ENCODE data around the gene SPEM3.

The SPEM3 gene

DNA sequence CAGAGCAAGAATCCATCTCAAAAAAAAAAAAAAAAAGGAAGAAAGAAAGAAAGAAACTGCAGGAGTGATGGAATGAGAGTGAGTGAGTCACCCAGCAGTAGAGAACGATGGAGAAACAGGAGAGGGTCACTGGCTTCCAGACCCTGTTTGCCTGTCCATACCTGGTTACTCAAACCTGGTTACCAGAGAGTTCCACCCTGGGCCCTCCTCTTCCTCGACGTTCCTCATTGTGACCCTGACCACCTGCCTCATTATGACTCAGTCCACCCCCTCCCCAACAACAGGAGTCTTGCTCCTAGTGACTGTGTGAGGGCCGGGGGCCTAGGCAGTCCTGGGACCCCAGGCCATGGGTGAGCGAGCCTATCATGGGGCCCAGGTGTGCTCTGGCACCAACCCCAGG is at the start of gene SPEM3:
Gene SPEM3, plus strand, starts transcription at position 301 of the 400 bp plus-strand sequence. Its CDS starts 46 bp downstream, at position 347.
- DNase-seq (ENCODE audit: low read depth), result no peak

DNA sequence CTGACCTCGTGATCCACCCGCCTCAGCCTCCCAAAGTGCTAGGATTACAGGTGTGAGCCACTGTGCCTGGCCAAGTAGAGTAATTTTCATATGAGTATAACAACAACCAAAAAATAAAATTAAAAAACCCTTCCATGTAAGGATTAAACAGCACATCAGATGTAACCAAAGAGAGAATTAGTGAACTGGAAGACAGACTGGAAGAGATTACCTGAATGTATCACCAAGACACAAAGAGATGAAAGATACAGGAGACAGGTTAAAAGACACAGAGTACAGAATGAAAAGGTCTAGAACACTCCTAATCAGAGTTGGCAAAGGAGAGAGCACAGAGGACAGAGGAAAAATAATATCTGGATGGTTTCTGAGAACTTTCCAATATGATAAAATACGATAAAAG is 49.5 kb upstream of the SPEM3 start:
- no peak for DNase-seq (ENCODE audit: low read depth)

DNA sequence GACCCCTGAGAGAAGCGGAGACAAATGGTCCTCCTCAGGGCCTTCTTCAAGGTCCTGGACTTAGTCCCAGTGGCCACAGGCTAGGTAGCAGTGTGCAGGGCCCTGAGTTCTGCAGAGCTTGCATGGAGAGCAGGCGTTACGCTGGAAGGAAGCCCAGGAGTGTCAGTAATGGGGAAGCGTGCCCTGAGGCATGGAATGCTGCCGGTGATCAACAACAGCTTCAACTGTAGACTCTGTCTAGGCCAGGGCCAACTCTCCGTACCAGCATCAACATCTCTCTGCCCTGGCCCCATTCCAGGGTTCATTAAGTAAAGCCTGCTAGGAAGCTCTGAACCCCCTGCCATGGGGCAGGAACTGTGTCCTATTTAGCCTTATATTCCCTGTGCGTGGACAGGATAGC is 48.3 kb upstream of the SPEM3 start:
- DNase-seq (ENCODE audit: low read depth), result no peak

DNA sequence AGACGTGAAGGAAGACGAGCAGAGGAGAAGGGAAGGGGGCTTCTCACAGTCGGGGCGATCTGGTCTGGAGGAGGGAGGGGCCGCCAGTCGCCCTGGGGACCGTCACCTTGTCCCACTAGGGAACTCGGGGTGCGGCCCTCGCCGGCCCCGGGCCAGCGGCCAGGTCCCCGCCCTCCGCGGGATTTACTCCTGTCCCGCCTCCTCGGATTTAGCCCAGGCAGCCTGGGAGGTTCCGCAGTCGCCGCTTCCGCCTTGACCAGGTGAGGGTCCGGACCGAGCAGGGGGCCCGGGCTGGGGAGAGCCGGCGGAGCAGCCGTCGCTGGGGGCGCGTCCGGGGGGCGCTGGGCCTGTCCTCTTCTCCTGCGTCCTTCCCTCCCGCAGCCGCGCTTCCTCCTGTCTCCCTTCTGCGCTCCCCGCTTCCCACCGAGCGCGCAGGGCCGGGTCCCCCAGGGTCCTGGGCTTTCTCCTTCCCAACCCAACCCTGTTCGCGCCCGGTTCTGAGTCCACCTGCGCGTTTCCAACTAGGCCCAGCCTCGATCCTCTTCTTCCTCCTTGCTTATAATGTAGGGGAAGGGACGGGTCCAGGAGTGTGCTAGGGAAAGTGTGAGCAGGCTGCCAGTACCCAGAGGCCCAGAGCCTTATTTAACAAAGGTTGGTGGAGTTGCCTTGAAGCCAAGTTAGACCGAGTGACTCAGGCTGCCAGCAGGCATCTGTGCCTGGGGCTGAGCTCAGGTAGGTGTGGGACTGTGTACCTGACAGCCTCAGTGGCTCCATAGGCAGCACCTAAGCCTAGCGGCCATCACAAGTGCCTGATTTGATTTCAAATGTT is 47.6 kb upstream of the SPEM3 start, which contains the start of gene TNK1:
Gene TNK1, plus strand, starts transcription at position 235 of the 829 bp plus-strand sequence. CDS start 1,838 bp downstream, outside the sequence.
- DNase-seq (ENCODE audit: low read depth), result no peak

DNA sequence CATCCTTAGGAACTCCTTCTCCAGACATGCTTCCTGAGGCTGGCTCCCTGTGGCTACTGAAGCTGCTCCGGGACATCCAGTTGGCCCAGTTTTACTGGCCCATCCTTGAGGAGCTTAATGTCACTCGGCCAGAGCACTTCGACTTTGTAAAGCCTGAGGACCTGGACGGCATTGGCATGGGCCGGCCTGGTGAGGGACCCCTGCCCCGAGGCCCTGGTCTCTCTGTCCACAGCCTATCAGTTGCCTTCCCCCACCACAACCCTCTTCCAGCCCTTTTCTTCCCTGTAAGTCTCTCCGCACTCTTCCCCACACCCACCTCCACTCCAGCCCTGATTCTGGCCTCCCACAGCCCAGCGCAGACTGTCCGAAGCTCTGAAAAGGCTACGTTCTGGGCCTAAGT is 45.8 kb upstream of the SPEM3 start:
- no peak for DNase-seq (ENCODE audit: low read depth)

DNA sequence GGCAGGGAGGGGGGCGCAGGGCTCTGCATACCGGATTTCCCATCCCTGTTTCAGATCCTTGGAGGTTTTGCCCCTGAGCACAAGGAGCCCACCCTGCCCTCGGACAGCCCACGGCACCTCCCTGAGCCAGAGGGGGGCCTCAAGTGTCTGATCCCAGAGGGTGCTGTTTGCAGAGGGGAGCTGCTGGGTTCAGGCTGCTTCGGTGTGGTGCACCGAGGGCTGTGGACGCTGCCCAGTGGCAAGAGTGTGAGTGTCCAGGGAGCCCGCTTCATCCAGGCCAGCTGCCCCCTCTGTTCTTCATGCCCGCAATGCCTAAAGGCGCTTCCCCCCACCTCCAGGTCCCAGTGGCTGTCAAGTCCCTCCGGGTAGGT is 45.3 kb upstream of the SPEM3 start:
- DNase-seq (ENCODE audit: low read depth), result no peak

DNA sequence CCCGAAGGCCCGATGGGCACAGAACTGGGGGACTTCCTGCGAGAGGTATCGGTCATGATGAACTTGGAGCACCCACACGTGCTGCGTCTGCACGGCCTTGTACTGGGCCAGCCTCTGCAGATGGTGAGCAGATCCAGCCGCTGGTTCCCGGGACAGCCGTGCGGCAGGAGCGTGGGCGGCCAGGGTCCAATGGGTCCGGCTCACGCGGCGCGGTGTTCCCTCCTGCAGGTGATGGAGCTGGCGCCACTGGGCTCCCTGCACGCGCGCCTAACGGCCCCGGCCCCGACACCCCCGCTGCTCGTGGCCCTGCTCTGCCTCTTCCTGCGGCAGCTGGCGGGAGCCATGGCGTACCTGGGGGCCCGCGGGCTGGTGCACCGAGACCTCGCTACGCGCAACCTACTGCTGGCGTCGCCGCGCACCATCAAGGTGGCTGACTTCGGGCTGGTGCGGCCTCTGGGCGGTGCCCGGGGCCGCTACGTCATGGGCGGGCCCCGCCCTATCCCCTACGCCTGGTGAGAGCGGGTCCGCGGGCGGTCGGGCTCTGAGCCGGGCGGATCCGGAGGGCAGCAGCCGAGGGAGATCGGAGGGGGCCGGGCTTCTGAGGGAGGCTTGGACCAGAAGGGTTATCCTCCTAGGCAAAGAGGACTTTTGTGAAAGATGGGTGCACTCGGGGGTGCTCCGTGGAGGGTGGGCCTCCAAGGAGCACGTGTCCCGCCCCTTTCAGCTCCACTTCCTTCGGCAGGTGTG is 44.7 kb upstream of the SPEM3 start:
- peak; percentile 69 for DNase-seq (ENCODE audit: low read depth)

DNA sequence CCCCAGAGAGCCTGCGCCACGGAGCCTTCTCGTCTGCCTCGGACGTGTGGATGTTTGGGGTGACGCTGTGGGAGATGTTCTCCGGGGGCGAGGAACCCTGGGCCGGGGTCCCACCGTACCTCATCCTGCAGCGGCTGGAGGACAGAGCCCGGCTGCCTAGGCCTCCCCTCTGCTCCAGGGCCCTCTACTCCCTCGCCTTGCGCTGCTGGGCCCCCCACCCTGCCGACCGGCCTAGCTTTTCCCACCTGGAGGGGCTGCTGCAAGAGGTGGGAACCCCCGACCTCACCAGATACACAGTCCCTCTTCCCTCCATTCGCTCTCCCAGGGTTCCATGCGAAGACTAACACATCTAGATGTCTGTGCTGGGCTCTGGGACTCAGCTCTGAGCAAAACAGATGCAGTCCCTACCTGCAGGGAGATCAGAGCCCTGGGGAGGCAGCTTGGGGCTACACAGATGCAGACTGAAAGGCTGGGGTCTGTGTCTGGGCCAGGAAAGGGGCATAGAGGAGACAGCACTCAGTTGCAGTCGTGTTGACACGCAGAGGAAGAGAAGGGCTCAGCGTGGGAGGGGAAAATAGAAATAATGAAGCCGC is 44.1 kb upstream of the SPEM3 start:
- no peak for DNase-seq (ENCODE audit: low read depth)

DNA sequence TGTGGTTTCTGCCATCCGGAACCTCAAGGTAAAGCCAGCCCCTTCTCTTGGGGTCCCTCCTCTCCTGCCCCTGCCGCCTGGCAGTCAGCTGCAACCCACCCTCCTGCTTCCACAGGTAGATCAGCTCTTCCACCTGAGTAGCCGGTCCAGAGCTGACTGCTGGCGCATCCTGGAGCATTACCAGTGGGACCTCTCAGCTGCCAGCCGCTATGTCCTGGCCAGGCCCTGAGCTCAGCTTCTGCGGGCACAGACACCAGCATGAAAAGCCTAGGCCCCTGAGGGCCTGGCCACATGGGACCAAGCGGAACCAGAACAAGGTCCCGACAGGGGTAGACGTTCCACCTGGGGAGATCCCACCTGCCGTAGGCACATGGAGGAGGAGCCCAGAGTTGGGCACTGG is 39.8 kb upstream of the SPEM3 start:
- no peak for DNase-seq (ENCODE audit: low read depth)

DNA sequence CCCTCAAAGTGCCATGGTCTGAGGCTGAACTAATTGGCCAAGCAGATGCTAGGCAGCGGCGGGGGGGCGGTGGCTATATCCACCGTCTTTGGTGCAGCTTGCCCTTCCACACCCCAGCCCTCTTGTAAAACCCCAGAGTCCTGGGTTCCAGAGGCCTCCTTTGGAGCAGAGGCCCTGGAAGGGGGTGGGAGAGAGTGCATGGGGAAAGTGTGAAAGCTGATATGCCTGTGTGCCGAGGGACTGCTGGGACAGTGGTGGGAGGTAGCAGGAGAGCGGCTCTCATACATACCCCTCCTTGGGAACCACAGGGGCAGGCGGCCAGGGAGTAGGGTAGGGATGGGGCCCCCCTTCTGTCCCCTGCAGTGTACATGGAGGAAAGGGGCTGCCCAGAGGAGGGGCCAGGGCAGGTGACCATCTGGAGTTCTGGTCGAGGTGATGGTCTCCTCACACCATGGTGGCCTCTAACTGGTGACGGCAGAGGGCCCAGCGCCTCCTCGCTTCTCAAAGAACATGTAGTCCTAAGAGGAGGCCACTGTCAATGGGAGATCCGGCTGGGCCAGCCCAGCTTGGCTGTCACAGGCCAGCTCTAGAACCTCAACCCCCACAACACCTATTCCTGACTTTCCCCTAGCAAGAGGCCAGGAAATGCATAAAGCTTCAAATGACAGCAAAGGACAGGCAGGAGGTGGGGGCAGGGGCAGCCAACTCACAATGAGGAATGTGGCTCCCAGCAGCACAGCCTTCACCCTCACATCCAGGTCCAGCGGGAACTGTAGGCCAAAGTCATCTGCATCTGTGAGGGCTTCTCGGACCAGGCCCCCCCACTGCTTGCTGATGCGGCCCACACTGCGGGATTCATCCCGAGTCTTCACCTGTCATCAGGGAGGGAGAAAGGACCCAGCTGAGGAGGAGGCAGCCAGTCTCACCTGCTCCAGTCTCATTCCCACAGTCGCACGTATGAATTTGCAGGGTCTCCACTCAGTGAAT is 38.4 kb upstream of the SPEM3 start:
- no peak for DNase-seq (ENCODE audit: low read depth)

DNA sequence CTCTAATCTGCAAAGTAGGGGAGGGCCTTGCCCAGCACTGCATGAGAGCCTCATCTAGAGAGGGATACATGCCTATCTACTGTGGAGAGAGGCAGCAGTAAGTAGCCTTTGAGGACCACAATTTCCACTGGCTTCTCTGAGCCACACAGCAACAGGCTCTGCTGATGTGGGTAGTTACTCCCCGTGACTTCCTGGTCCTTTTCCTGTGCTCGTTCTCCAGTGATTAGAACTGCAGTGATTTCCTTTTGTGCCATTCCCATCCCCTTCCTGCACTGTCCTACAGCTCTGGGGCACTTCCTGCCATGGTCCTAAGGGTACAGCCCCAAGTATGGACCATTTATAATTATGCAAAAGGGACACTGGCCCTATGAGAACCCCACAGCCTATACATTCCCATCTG is 37.4 kb upstream of the SPEM3 start:
- DNase-seq (ENCODE audit: low read depth), result no peak

DNA sequence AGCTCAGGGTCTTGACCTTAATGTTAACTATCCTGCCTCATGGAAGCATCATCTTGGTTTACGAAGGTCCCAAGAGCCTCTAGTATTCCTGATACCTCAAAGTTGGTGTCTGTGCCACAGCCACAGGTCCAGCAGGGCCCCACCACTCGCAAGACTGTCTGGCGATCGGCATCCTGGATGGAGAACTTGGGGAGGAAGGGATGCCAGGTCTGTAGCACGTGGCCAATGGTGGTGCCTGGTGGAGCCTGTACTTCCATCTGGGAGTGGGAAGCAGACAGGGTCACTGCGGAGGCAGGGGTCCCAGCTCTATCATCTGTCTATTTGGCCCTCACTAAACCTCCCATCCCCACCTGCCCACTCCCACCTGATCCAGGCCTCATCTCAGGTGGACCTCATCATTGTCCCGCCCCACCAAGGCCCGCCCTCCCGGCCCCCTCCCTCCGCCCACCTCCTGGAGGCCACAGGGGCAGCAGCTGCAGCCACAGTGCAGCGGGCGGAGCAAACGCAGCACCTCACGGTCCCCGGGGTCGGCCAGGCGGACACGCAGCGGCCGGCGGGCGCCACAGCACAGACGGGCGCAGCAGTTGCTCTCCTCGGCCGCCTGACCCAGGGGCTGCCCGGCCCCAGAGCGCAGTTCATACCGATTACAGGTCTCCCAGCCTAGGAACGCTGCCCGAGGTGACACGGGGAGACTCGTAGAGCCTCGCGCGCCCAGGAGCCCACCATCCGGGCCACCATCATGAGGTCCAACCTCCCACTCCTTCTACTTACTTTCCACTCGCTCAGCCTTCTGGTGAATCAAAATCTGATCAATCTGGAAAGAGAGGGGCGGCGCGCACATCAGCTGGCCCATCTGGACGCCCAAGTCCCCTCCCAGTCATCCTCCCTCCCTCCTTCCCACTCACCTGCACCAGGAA is 35.7 kb upstream of the SPEM3 start:
- no peak for DNase-seq (ENCODE audit: low read depth)

DNA sequence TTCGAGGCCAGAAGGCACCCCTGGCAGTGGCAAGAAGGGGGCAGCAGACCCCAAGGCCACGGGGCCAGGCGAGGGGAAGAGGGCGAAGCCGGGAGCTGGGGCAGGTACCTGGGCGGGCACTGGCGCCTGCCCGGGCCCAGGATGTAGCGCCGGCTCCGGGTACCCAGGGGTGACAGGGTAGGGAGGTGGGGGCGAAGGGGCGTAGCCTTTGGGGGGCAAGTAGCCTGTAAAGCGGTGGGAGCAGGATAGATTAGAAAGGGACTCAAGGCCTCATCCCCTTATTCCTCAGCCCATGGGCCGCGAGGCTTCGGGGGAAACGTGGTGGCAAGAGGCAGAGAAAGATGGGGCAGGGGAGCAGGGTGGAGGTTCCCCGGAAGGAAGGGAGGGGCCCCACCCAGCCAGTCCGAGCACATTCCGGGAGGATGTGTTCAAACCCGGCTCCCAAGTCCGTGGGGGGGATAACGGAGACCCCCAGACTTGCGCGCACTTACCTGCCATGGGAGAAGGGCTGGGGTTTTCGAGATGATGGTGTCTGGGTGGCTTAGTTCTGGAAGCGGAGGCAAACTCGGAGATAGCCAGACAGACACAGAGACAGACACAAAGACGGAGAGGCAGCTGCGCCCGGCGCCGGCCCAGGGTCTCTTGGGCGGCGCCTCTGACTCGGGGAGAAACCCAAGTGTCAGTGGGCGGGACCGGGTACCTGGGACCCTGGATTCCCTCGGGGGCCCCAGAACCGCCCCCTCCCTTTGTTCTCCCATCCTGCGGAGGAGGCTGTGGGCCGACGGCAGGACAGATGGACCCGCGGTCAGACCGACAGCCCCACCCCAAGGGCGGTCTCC is 34.8 kb upstream of the SPEM3 start:
- DNase-seq (ENCODE audit: low read depth), result peak; percentile 45

DNA sequence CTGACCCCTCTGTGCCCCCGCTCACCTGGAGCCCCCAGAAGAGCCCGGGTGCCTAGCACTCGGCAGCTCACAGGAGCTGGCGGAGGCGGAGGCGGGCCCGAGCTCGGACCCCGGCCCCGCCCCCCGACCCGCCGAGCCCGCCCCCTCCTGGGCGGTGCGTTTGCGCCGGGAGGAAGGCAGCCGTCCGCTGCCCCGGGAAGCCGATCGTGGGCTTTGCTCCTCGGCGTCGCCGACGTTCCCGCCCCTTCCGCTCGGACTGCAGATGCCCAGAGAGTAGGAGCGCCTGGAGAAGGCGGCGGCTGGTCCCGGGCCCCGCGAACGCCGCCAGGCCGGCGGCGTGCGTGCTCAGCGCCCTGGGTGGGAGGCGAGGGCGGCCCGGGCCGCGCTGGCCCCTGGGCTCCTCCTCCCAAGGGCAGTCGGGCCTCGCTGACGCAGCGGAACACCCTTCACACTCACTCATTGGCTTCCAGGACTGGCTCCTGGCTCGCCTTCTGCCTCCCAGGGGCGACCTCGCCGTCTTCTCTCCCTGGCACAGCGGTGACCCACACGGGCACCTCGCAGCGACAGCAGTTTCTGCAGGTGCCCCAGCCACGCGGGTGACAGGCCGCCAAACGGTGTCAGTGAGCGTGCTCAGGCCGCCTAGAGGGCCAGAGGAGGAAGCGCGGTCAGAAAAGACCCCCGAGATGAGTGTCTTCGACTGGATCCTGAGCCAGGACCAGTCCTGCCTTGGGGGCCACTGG is 34.0 kb upstream of the SPEM3 start, which contains the start of gene PLSCR3:
Gene PLSCR3, minus strand, starts transcription at position 74 of the 740 bp plus-strand sequence. CDS start 415 bp downstream, outside the sequence.
- peak; percentile 74 for DNase-seq (ENCODE audit: low read depth)

DNA sequence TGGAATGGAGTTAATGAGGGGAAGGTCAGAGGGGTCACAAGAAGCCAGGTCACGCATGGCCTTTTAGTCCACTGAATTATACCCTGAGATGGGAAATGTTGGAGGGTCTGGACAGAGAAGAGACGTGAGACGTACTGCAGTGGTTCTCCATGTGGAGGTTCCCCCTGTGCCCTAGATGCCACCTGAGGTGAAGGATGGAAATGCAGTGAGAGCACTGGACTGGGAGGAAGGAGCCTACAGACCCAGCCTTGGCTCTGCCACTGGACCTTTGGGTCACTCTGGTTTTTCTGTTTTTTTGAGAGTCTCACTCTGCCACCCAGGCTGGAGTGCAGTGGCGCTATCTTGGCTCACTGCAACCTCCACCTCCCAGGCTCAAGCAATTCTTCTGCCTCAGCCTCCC is 32.5 kb upstream of the SPEM3 start:
- DNase-seq (ENCODE audit: low read depth), result no peak

DNA sequence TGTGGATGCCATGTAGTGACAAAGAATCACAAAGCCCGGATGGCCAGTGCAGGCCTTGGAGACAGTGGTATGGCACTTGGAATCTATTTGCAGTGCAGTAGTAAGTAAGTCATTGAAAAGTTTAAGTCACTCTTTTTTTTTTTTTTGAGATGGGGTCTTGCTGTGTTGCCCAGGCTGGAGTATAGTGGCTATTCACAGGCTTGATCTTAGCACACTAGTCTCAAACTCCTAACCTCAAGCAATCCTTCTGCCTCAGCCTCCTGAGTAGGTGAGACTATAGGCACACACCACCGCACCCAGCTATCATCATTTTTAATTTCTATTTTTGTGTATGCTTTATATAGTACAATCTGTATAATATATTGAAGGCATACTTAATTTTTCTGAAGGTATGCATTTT is 30.0 kb upstream of the SPEM3 start:
- DNase-seq (ENCODE audit: low read depth), result no peak

DNA sequence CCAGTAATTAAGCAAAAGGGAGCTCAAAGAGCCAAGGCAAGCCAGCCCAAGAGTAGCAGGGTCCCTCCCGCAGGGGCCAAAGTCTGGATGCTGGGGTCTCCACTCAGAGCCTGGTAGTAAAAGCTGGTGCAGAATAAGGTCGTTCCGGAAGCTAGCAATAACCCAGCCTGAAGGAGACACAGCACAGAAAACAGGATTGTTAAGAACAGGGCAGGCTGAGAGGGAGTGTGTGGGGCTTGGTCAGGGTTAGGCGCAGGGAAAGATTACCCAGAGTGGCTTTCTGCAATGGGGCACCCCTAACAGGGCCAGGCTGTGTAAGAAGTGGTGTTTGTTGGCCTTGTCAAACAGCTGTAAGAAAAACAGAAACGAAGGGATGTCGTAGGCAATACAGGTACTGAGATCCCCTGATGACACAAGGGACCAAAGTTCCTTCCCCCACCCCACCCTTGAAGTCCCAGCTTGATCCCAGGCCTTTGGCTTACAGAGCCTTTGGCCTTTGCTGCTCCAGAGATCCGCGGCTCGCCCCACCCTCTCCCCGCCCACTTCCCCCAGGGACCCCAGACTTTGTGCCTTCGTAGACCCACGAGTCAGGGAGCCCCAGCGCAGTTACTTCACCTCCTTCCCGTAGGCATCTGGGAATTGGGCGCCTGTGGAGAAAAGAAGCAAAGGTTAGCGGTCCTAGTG is 25.5 kb upstream of the SPEM3 start:
- DNase-seq (ENCODE audit: low read depth), result no peak

DNA sequence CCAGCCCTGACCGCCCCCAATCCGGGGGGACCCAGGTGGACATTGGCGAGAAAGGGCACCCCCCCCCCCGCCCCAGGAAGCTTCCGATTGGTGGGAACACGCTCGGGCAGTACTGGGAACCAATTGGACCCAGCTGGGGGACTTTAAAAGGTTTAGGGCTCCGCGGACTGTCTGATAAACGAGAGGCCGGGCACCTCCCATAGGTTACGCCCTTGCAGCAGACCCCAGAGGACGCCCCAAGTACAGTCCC is 25.0 kb upstream of the SPEM3 start:
- DNase-seq (ENCODE audit: low read depth), result no peak
